Left kidney (tissue), 8 donors: ENCODE data around the gene UNC13B. TPM values are rescaled to one million over a fixed set of nuclear protein-coding genes. Genes with fewer than 3 reads are reported as not detected.
A peak's percentile ranks its signal among the peaks of the same experiment; 100 is the strongest.
"Not testable (repeated sequence)": the region's sequence is repeated elsewhere in the genome, so short reads cannot be mapped to it uniquely, and the experiment has no call there.

Source experiments
- DNase-seq: peaks from one replicate; pipeline ENCODE4 v3.0.0-alpha.2; 2013
- long read RNA-seq, 8 donors: transcript quantifications; one replicate each; lab custom pipeline, GENCODE V29; 2026
- polyA plus RNA-seq: library from polyadenylated mRNA; unstranded; fragments of 120-200 nt; gene quantifications from one replicate; pipeline ENCODE4 v1.2.1, GENCODE V29; 2013; ENCODE audit not compliant: insufficient read length

UNC13B gene
- 27.8 TPM for polyA plus RNA-seq
- long read RNA-seq, donor 1, full-length matches to known transcripts: 3 of 9 reads
- long read RNA-seq, donor 1, partial matches to known transcripts: 6 of 9 reads
- long read RNA-seq, donor 1, other reads (novel, unspliced or antisense): 0 of 9 reads
- long read RNA-seq, donor 2, full-length matches to known transcripts: 1 of 7 reads
- long read RNA-seq, donor 2, partial matches to known transcripts: 6 of 7 reads
- long read RNA-seq, donor 2, other reads (novel, unspliced or antisense): 0 of 7 reads
- long read RNA-seq, donor 3, partial matches to known transcripts: 15 of 15 reads
- long read RNA-seq, donor 3, other reads (novel, unspliced or antisense): 0 of 15 reads
- long read RNA-seq, donor 4: 0 reads
- long read RNA-seq, donor 5, full-length matches to known transcripts: 1 of 1 reads
- long read RNA-seq, donor 5, partial matches to known transcripts: 0 of 1 reads
- long read RNA-seq, donor 5, other reads (novel, unspliced or antisense): 0 of 1 reads
- long read RNA-seq, donor 6, full-length matches to known transcripts: 1 of 1 reads
- long read RNA-seq, donor 6, partial matches to known transcripts: 0 of 1 reads
- long read RNA-seq, donor 6, other reads (novel, unspliced or antisense): 0 of 1 reads
- long read RNA-seq, donor 7, full-length matches to known transcripts: 1 of 15 reads
- long read RNA-seq, donor 7, partial matches to known transcripts: 14 of 15 reads
- long read RNA-seq, donor 7, other reads (novel, unspliced or antisense): 0 of 15 reads
- long read RNA-seq, donor 8: 0 reads

GRCh38 chr9:35161713-35162604, at the start of gene UNC13B:
UNC13B (plus strand) TSS chr9:35162009; CDS start chr9:35162284, 275 bp downstream.
- DNase-seq: peak; percentile 94

GRCh38 chr9:35112257-35113020, 49.4 kb upstream of the UNC13B start:
- DNase-seq: no peak

DNA sequence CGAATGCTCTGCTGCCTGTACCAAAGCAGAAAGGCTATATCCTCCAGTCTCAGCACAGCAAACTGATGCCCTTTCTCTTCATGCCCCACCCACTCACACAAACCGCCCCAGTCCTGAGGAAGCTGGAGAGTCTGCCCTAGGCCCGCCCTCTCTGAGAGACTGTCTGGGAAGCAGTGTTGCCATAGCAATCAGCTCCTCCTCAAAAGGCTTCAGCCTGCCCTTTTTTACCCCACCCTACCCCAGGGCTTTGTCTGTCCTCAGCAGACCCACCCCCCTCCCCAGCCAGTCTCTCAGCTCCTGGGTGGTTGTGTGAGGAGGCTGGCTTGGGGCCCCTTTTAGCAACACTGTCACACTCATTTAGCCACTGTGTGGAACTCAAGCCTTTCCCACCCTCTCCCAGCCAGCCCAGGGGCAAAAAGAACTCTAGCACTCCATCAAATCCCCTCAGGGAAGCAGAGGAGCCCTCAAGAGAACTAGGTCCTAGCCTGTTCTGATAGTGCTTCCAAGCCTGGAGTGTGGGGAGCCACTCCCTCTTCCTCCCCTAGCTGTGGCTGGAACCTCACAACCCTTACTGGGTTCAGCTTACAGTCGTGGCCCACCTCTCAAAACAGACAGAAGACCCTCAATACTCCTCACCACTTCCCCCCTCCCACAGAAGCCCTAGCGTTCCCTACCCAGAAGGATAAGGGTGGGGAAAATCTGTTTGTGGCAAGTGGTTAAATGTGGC, 47.5 kb upstream of the UNC13B start:
- peak; percentile 82 for DNase-seq

- DNase-seq: no peak
Observed at GRCh38 chr9:35114840-35115628, 46.8 kb upstream of the UNC13B start.

DNA sequence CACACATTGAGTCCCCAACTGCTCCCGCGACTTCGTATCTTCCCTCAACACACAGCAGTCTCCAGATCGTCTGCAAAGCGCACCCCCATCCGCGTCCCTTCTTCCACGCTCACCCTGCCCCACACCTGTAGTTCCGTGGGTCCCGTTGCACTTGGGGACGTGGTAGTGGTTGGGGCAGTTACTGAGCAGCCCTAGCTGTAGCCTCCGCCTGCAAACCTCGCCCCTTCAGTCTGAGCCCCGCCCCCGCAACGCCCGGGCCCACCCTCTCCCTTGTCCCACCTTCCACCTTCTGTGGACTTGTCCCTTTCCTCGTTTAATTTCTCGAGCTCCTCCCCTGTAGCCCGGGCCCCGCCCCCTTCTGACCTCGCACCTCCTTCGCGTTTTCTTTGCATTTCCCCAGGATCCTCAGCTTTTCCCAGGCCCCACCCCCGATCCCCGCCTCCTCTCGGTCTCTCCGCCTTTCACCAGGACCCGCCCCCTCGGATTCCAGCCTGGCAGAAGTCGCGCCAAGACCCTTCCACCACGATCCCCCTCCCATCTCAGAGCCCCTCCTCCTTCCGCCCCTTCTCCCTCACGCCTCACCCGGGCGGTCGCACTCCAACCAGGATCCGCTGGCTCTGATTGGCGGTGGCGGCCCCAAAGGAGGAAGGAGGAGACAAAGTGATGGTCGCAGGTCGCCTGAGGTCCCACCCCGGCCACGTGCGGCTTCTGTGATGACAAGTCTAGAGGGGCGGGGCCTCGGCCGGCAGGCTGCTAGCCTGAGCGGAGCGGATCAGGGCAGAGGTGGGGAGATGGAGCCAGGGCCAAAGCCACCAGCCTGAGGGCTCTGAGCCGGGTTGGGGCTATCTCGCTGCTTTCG, 45.9 kb upstream of the UNC13B start, which contains the start of gene ATOSB:
Gene ATOSB (minus strand): TSS at position 183 of the 859 bp plus-strand sequence. CDS start 7,588 bp downstream, outside the sequence.
- DNase-seq: peak; percentile 98

- DNase-seq: no peak
Observed at GRCh38 chr9:35116539-35116897, 45.3 kb upstream of the UNC13B start.

- DNase-seq: peak; percentile 95
Observed at GRCh38 chr9:35116898-35117551, 44.8 kb upstream of the UNC13B start.

GRCh38 chr9:35134920-35135319, 26.9 kb upstream of the UNC13B start:
- DNase-seq: no peak

DNA sequence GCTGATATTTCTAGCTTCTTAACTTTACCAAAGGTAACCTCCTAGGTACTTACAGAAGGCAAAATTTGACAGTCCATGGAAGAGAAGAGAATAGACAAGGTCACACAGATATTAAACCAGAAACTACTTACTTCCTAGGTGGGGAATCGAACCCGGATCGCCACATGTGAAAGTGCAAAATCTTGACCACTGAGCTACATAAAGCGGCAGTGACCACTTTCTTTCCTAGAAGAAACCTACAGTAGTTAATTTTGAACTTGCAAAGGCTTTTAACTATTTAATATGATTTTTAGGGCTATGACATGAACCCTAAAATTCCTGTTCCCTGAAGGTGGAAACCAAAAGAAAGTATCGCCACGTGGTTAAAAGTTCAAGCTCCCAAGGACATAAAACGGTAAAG, 25.8 kb upstream of the UNC13B start:
- no peak for DNase-seq

- no peak for DNase-seq
Observed at GRCh38 chr9:35136866-35137265, 24.9 kb upstream of the UNC13B start.

DNA sequence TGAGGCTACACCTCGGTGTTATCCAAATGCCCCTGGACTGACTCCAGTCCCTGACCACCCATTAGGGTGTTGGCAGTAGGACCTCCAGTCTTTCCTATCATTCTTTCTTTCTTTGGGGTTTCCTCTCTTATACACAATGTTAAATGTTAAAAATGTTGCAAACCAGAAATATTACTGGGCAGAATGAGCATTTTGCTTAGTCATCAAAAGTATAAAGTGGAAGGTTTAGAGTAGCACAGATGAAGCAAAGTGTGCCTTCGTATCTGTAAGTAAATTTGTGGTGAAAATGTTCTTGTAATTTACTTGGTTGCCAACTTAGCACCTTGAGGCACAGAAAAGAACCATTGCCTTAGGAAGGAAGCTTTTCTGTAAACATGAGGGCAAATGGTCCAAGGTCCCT, 21.7 kb upstream of the UNC13B start:
- no peak for DNase-seq

DNA sequence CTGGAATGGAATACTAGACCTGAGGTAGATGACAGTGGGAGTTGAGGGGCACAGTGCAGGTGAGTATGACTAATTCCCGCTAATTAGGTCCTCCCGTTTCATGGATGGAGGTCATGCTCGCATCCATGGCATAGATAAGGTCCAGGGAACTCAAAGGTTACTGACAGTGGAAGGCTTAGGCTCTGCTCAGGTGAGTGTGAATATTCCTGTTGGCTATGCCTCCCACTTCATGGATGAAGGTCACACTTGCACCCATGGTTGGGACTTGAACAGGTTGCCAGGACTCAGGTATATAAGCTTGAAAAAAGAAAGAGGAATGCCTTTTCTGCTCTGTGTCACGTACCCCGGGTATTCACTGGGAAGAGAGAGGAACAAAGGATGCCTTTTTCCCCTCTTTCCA, 19.8 kb upstream of the UNC13B start:
- no peak for DNase-seq

DNA sequence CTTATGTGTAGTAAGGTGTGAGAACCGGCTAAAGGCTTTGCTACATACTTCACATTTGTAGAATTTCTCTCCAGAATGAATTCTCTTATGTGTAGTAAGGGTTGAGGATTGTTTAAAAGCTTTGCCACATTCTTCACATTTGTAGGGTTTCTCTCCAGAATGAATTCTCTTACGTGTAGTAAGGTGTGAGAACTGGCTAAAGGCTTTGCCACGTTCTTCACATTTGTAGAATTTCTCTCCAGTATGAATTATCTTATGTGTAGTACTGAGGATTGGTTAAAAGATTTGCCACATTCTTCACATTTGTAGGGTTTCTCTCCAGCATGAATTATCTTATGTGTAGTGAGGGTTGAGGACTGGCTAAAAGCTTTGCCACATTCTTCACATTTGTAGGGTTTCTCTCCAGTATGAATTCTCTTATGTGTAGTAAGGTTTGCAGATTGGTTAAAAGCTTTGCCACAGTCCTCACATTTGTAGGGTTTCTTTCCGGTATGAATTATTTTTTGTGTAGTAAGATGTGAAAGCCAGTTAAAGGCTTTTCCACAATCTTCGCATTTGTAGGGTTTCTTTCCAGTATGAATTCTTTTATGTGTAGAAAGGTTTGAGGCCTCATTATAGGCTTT, 13.8 kb upstream of the UNC13B start:
- not testable (repeated sequence) for DNase-seq

- DNase-seq: no peak
Observed at GRCh38 chr9:35152926-35153325, 8.9 kb upstream of the UNC13B start.

- no peak for DNase-seq
Observed at GRCh38 chr9:35156781-35157180, 5.0 kb upstream of the UNC13B start.

DNA sequence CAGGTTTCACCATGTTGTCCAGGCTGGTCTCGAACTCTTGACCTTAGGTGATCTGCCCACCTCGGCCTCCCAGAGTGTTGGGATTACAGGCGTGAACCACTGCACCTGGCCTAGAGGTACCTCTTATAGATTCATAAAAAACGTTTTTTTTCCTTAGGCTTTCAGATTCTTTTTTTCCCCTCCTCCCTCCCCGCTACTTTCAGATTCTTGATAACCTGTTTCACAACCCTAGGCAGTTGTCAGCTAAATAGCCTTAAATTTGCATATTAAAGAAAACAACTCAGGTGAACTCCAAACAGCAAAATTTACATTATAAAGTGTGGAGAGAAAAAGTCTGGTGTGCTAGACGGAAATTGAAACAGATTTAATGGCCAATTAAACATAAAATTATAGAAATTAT, 4.0 kb upstream of the UNC13B start:
- not testable (repeated sequence) for DNase-seq

GRCh38 chr9:35158501-35159280, 3.1 kb upstream of the UNC13B start:
- no peak for DNase-seq
